ENCODE measurements around the gene CHAF1A.

CHAF1A gene

GRCh38 chr19:4454747-4455718, 52.6 kb downstream of the CHAF1A start:
- Histone ChIP-seq H3K79me2 (ENCODE audit: control insufficient read depth, low read length) (peaks cover 12% of the 10 kb centered on the region), H3K9me2 (replicated peaks; ENCODE audit: control insufficient read depth, low read length) (no peaks in the 10 kb centered on the region), H3F3A (ENCODE audit: control insufficient read depth, insufficient read depth) (no peaks in the 10 kb centered on the region), H3K4me2 (ENCODE audit: low read length) (no peak overlapping the region), H4K20me1 (ENCODE audit: control insufficient read depth, insufficient read depth, low read depth, low read length) (0 out of 2 replicates have a peak, but pooled peaks cover 5% of the 10 kb centered on the region), H3K4me1 (ENCODE audit: control insufficient read depth, low read length) (peaks cover 18% of the 10 kb centered on the region), H3K9me3 (ENCODE audit: control insufficient read depth, insufficient read depth, low read length) (no peaks in the 10 kb centered on the region), H3K4me3 (ENCODE audit: low read length) (no peak overlapping the region), H3K36me3 (ENCODE audit: control insufficient read depth, low read length) (peaks cover 8% of the 10 kb centered on the region), H3K27ac (ENCODE audit: low read depth, low read length) (no peak overlapping the region), H3K27me3 (ENCODE audit: control insufficient read depth, low read length) (no peaks in the 10 kb centered on the region)
- TF ChIP-seq EZH2phosphoT487 (IDR thresholded peaks at IDR 0.05; ENCODE audit: borderline replicate concordance, low read length) = no peak
- TF ChIP-seq, protein P1, sequence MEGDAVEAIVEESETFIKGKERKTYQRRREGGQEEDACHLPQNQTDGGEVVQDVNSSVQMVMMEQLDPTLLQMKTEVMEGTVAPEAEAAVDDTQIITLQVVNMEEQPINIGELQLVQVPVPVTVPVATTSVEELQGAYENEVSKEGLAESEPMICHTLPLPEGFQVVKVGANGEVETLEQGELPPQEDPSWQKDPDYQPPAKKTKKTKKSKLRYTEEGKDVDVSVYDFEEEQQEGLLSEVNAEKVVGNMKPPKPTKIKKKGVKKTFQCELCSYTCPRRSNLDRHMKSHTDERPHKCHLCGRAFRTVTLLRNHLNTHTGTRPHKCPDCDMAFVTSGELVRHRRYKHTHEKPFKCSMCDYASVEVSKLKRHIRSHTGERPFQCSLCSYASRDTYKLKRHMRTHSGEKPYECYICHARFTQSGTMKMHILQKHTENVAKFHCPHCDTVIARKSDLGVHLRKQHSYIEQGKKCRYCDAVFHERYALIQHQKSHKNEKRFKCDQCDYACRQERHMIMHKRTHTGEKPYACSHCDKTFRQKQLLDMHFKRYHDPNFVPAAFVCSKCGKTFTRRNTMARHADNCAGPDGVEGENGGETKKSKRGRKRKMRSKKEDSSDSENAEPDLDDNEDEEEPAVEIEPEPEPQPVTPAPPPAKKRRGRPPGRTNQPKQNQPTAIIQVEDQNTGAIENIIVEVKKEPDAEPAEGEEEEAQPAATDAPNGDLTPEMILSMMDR (IDR thresholded peaks at IDR 0.05; ENCODE audit: low read depth, low read length, poor library complexity, severe bottlenecking) = no peak

- H3K4me3 ChIP-seq (ENCODE audit: low read length) = peak overlapping the region; percentile 91
- no peaks in the 10 kb centered on the region for H3K9me3 ChIP-seq (ENCODE audit: control insufficient read depth, insufficient read depth, low read length)
- no peaks in the 10 kb centered on the region for H3K9me2 ChIP-seq (replicated peaks; ENCODE audit: control insufficient read depth, low read length)
- H3F3A ChIP-seq (ENCODE audit: control insufficient read depth, insufficient read depth) = no peaks in the 10 kb centered on the region
- peaks cover 18% of the 10 kb centered on the region for H3K4me1 ChIP-seq (ENCODE audit: control insufficient read depth, low read length)
- peaks cover 12% of the 10 kb centered on the region for H3K79me2 ChIP-seq (ENCODE audit: control insufficient read depth, low read length)
- peak overlapping the region; percentile 97 for H3K4me2 ChIP-seq (ENCODE audit: low read length)
- H3K36me3 ChIP-seq (ENCODE audit: control insufficient read depth, low read length) = peaks cover 8% of the 10 kb centered on the region
- H3K27me3 ChIP-seq (ENCODE audit: control insufficient read depth, low read length) = no peaks in the 10 kb centered on the region
- TF ChIP-seq, protein P1 (IDR thresholded peaks at IDR 0.05; ENCODE audit: low read depth, low read length, poor library complexity, severe bottlenecking) = no peak
- TF ChIP-seq EZH2phosphoT487 (IDR thresholded peaks at IDR 0.05; ENCODE audit: borderline replicate concordance, low read length) = no peak
- H3K27ac ChIP-seq (ENCODE audit: low read depth, low read length) = no peak overlapping the region
- H4K20me1 ChIP-seq (ENCODE audit: control insufficient read depth, insufficient read depth, low read depth, low read length) = 0 out of 2 replicates have a peak, but pooled peaks cover 5% of the 10 kb centered on the region
Measured at GRCh38 chr19:4455719-4456475, 53.5 kb downstream of the CHAF1A start.

- Histone ChIP-seq H3K4me2 (ENCODE audit: low read length) (peak overlapping the region; percentile 97), H3K79me2 (ENCODE audit: control insufficient read depth, low read length) (peaks cover 12% of the 10 kb centered on the region), H4K20me1 (ENCODE audit: control insufficient read depth, insufficient read depth, low read depth, low read length) (0 out of 2 replicates have a peak, but pooled peaks cover 5% of the 10 kb centered on the region), H3K36me3 (ENCODE audit: control insufficient read depth, low read length) (peaks cover 8% of the 10 kb centered on the region), H3K4me1 (ENCODE audit: control insufficient read depth, low read length) (peaks cover 18% of the 10 kb centered on the region), H3K27ac (ENCODE audit: low read depth, low read length) (no peak overlapping the region), H3K9me2 (replicated peaks; ENCODE audit: control insufficient read depth, low read length) (no peaks in the 10 kb centered on the region), H3K27me3 (ENCODE audit: control insufficient read depth, low read length) (no peaks in the 10 kb centered on the region), H3F3A (ENCODE audit: control insufficient read depth, insufficient read depth) (no peaks in the 10 kb centered on the region), H3K9me3 (ENCODE audit: control insufficient read depth, insufficient read depth, low read length) (no peaks in the 10 kb centered on the region), H3K4me3 (ENCODE audit: low read length) (peak overlapping the region; percentile 91)
- TF ChIP-seq, protein P1 (IDR thresholded peaks at IDR 0.05; ENCODE audit: low read depth, low read length, poor library complexity, severe bottlenecking) = no peak
- no peak for TF ChIP-seq EZH2phosphoT487 (IDR thresholded peaks at IDR 0.05; ENCODE audit: borderline replicate concordance, low read length)
Measured at GRCh38 chr19:4456476-4456842, 54.0 kb downstream of the CHAF1A start.
